Upper lobe of left lung (tissue), 4 donors: Measurements from ENCODE around the gene INSM1.

Source experiments
- POLR2A ChIP-seq, 4 donors: fragments of 450-650 bp; IDR thresholded peaks; one replicate each; pipeline ENCODE4 v1.5.1; 2016 to 2017; ENCODE audit warnings: antibody characterized with exemption in 4 of 4, mild to moderate bottlenecking in 2 of 4
- TF ChIP-seq, protein P1 (sequence below), 6 experiments: fragments of 450-650 bp in 4 of 6; fragments of 200-600 bp in 2 of 6; sonication (generic) in 2 of 6; IDR thresholded peaks; one replicate each; pipeline ENCODE4 v1.5.1; 2016 to 2019; ENCODE audit warnings: antibody characterized with exemption in 6 of 6

DNA sequence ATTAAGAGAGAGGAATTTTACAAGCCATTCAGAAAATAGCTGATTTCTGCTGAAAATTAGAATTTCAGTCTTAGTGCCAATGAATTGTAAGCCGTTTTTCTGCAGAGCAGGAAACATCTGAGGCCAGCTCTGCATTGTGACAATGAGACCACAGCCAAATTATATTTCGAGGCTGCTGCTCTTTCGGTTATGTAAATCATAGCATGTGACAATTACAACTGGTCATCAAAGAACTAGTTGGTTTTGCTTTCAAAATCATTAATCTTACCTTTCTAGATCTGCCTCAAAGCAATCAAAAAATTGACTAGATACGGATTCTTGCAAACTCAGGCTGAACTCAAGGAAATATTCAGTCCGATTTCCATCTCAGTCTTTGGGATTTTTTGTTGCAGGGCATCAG is 33.4 kb upstream of the INSM1 start:
- TF ChIP-seq, protein P1, sequence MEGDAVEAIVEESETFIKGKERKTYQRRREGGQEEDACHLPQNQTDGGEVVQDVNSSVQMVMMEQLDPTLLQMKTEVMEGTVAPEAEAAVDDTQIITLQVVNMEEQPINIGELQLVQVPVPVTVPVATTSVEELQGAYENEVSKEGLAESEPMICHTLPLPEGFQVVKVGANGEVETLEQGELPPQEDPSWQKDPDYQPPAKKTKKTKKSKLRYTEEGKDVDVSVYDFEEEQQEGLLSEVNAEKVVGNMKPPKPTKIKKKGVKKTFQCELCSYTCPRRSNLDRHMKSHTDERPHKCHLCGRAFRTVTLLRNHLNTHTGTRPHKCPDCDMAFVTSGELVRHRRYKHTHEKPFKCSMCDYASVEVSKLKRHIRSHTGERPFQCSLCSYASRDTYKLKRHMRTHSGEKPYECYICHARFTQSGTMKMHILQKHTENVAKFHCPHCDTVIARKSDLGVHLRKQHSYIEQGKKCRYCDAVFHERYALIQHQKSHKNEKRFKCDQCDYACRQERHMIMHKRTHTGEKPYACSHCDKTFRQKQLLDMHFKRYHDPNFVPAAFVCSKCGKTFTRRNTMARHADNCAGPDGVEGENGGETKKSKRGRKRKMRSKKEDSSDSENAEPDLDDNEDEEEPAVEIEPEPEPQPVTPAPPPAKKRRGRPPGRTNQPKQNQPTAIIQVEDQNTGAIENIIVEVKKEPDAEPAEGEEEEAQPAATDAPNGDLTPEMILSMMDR (IDR thresholded peaks at IDR 0.05), result no peak
- TF ChIP-seq POLR2A (IDR thresholded peaks at IDR 0.05), result no peak
